HG03378 (cell line): ENCODE measurements around the gene DES.
"Not testable (repeated sequence)": the region's sequence is repeated elsewhere in the genome, so short reads cannot be mapped to it uniquely, and the experiment has no call there.

Source experiments
- ATAC-seq: cut with Tn5 transposase; IDR thresholded peaks from one replicate; pipeline ENCODE4 v1.9.1; 2021; ENCODE audit warnings: mild to moderate bottlenecking, moderate library complexity; ENCODE audit not compliant: unreplicated experiment

DES gene

GRCh38 chr2:219399716-219400478, 18.3 kb upstream of the DES start:
- ATAC-seq = no peak

- ATAC-seq = no peak
Measured at GRCh38 chr2:219400562-219400961, 17.6 kb upstream of the DES start.

- ATAC-seq = no peak
Measured at GRCh38 chr2:219401606-219402005, 16.6 kb upstream of the DES start.

- ATAC-seq = no peak
Measured at GRCh38 chr2:219402665-219403515, 15.3 kb upstream of the DES start.

- ATAC-seq = no peak
Measured at GRCh38 chr2:219403861-219404260, 14.3 kb upstream of the DES start.

- no peak for ATAC-seq
Measured at GRCh38 chr2:219404291-219404910, 13.8 kb upstream of the DES start.

- no peak for ATAC-seq
Measured at GRCh38 chr2:219404954-219405353, 13.2 kb upstream of the DES start.

GRCh38 chr2:219405451-219405850, 12.7 kb upstream of the DES start:
- ATAC-seq = no peak

GRCh38 chr2:219405958-219406860, 12.0 kb upstream of the DES start:
- no peak for ATAC-seq

- no peak for ATAC-seq
Measured at GRCh38 chr2:219406861-219407230, 11.3 kb upstream of the DES start.

GRCh38 chr2:219407343-219407742, 10.8 kb upstream of the DES start:
- not testable (repeated sequence) for ATAC-seq

GRCh38 chr2:219408204-219408603, 10.0 kb upstream of the DES start:
- ATAC-seq = no peak

- no peak for ATAC-seq
Measured at GRCh38 chr2:219408631-219409030, 9.5 kb upstream of the DES start.

GRCh38 chr2:219409619-219410018, 8.6 kb upstream of the DES start:
- ATAC-seq = no peak

- no peak for ATAC-seq
Measured at GRCh38 chr2:219410390-219410789, 7.8 kb upstream of the DES start.

- no peak for ATAC-seq
Measured at GRCh38 chr2:219414857-219415256, 3.3 kb upstream of the DES start.

GRCh38 chr2:219415580-219416234, 2.5 kb upstream of the DES start:
- ATAC-seq = no peak

- ATAC-seq = no peak
Measured at GRCh38 chr2:219416235-219416602, 2.0 kb upstream of the DES start.

- no peak for ATAC-seq
Measured at GRCh38 chr2:219416938-219417337, 1.2 kb upstream of the DES start.

GRCh38 chr2:219417374-219417773, 803 bp upstream of the DES start:
- ATAC-seq = no peak

- no peak for ATAC-seq
Measured at GRCh38 chr2:219419012-219419324, 791 bp downstream of the DES start.
